Fibroblast of lung (primary cell): ENCODE measurements around the gene ACSM3. TPM values are rescaled to one million over a fixed set of nuclear protein-coding genes. Genes with fewer than 3 reads are reported as not detected.
"Not testable (repeated sequence)": the region's sequence is repeated elsewhere in the genome, so short reads cannot be mapped to it uniquely, and the experiment has no call there.

ENCODE experiments used
- DNase-seq, 2 donors: peaks; one replicate each; pipeline versions ENCODE4 v3.0.0 to v3.0.0-alpha.2; 2010; ENCODE audit warnings: low read depth in 2 of 2
- H2AFZ ChIP-seq: 2 replicates; pipeline ENCODE4 v1.5.1; 2012; ENCODE audit warnings: low read length, control low read depth, inconsistent platforms
- H3K27ac ChIP-seq: 2 replicates; pipeline ENCODE4 v1.5.1; 2011; ENCODE audit warnings: low read length, control low read depth; ENCODE audit not compliant: insufficient read depth
- H3K27me3 ChIP-seq: 2 replicates; pipeline ENCODE4 v1.5.1; 2011; ENCODE audit warnings: mild to moderate bottlenecking, low read length; ENCODE audit not compliant: control insufficient read depth, insufficient read depth
- H3K36me3 ChIP-seq: 2 replicates; pipeline ENCODE4 v1.5.1; 2011; ENCODE audit warnings: low read length; ENCODE audit not compliant: control insufficient read depth, insufficient read depth
- H3K4me1 ChIP-seq: 2 replicates; pipeline ENCODE4 v1.5.1; 2011; ENCODE audit warnings: low read length; ENCODE audit not compliant: control insufficient read depth, insufficient read depth; ENCODE audit errors: extremely low read depth
- H3K4me2 ChIP-seq: 2 replicates; pipeline ENCODE4 v1.5.1; 2011; ENCODE audit warnings: low read length, control low read depth; ENCODE audit not compliant: insufficient read depth; ENCODE audit errors: extremely low read depth
- H3K4me3 ChIP-seq, 4 experiments: fragments of 200-600 bp in 1 of 4; sonication (generic) in 1 of 4; replicated peaks in 1 of 4; 2 replicates each; pipeline ENCODE4 v1.5.1; 2011 to 2016; ENCODE audit warnings: low read length in 4 of 4, low read depth in 3 of 4, mild to moderate bottlenecking in 3 of 4, control low read depth in 2 of 4, inconsistent platforms in 1 of 4, mixed read lengths in 1 of 4; ENCODE audit not compliant: insufficient read depth in 1 of 4; ENCODE audit errors: control extremely low read depth in 1 of 4
- H3K79me2 ChIP-seq: 2 replicates; pipeline ENCODE4 v1.5.1; 2012; ENCODE audit warnings: mild to moderate bottlenecking, low read length, inconsistent platforms; ENCODE audit not compliant: control insufficient read depth, insufficient read depth
- H3K9ac ChIP-seq: 2 replicates; pipeline ENCODE4 v1.5.1; 2011; ENCODE audit warnings: mild to moderate bottlenecking, low read length, control low read depth; ENCODE audit not compliant: insufficient read depth
- H3K9me3 ChIP-seq: 2 replicates; pipeline ENCODE4 v1.5.1; 2012; ENCODE audit warnings: low read depth, low read length; ENCODE audit not compliant: control insufficient read depth, insufficient read depth
- H4K20me1 ChIP-seq: 2 replicates; pipeline ENCODE4 v1.5.1; 2011; ENCODE audit warnings: low read length; ENCODE audit not compliant: control insufficient read depth, insufficient read depth; ENCODE audit errors: extremely low read depth
- EZH2 ChIP-seq: IDR thresholded peaks from 2 replicates; pipeline ENCODE4 v1.5.1; 2012; ENCODE audit warnings: low read length, control low read depth, mild to moderate bottlenecking; ENCODE audit errors: missing control alignments
- polyA plus RNA-seq, 2 donors: library from polyadenylated mRNA; depleted of rRNA in 1 of 2; stranded (reverse) in 1 of 2; unstranded in 1 of 2; fragments of >200 nt; gene quantifications; 2 replicates each; pipeline ENCODE4 v1.2.1, GENCODE V29; 2011 to 2012; ENCODE audit warnings: missing spikeins in 1 of 2
- total RNA-seq: library from RNA; depleted of rRNA; stranded (reverse); fragments of >200 nt; gene quantifications from 2 replicates; pipeline ENCODE4 v1.2.1, GENCODE V29; 2014
- TF ChIP-seq, protein P1 (sequence below), 2 donors: IDR thresholded peaks in 1 of 2; conservative IDR thresholded peaks in 1 of 2; 1 replicate in 1 of 2; 2 replicates in 1 of 2; pipeline ENCODE4 v1.5.1; 2011 to 2012; ENCODE audit warnings: low read length in 2 of 2, control low read depth in 1 of 2, inconsistent platforms in 1 of 2, low read depth in 1 of 2, mild to moderate bottlenecking in 1 of 2

ACSM3 gene
- total and polyA plus RNA-seq, 2 donors (not counting 1 experiment from before 2014, with no cell fraction given) = 0.32 to 1.3 TPM

DNA sequence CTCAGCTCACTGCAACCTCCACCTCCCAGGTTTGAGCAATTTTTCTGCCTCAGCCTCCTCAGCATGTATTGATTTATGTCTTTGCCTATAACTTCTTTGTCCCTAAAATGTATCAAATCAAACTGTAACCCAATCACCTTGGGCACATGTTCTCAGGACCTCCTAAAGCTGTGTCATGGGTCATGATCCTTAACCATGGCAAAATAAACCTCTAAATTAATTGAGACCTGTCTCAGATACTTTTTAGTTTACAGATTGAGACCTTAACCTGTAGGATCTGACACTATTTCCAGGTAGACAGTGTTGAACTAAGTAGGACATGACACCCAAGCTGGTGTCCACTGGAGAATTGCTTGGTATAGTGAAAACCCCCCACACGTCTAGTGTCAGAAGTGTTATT lies 2.6 kb upstream of the ACSM3 start:
- Histone ChIP-seq H3K79me2 (no peaks in the 10 kb centered on the region), H3K4me2 (no peak overlapping the region), H3K4me1 (no peaks in the 10 kb centered on the region), H3K9ac (no peak overlapping the region), H3K27ac (no peak overlapping the region), H3K4me3 (no peak overlapping the region), H3K36me3 (no peaks in the 10 kb centered on the region), H3K9me3 (no peaks in the 10 kb centered on the region), H3K27me3 (no peaks in the 10 kb centered on the region), H2AFZ (no peak overlapping the region), H4K20me1 (no peaks in the 10 kb centered on the region)
- no peak for DNase-seq
- no peak for TF ChIP-seq EZH2
- TF ChIP-seq, protein P1, sequence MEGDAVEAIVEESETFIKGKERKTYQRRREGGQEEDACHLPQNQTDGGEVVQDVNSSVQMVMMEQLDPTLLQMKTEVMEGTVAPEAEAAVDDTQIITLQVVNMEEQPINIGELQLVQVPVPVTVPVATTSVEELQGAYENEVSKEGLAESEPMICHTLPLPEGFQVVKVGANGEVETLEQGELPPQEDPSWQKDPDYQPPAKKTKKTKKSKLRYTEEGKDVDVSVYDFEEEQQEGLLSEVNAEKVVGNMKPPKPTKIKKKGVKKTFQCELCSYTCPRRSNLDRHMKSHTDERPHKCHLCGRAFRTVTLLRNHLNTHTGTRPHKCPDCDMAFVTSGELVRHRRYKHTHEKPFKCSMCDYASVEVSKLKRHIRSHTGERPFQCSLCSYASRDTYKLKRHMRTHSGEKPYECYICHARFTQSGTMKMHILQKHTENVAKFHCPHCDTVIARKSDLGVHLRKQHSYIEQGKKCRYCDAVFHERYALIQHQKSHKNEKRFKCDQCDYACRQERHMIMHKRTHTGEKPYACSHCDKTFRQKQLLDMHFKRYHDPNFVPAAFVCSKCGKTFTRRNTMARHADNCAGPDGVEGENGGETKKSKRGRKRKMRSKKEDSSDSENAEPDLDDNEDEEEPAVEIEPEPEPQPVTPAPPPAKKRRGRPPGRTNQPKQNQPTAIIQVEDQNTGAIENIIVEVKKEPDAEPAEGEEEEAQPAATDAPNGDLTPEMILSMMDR (conservative IDR thresholded peaks at IDR 0.05 in 1 of 2, IDR thresholded peaks at IDR 0.05 in 1 of 2; ENCODE audit: low read depth in 1 of 2, low read length in 2 of 2) = no peak

DNA sequence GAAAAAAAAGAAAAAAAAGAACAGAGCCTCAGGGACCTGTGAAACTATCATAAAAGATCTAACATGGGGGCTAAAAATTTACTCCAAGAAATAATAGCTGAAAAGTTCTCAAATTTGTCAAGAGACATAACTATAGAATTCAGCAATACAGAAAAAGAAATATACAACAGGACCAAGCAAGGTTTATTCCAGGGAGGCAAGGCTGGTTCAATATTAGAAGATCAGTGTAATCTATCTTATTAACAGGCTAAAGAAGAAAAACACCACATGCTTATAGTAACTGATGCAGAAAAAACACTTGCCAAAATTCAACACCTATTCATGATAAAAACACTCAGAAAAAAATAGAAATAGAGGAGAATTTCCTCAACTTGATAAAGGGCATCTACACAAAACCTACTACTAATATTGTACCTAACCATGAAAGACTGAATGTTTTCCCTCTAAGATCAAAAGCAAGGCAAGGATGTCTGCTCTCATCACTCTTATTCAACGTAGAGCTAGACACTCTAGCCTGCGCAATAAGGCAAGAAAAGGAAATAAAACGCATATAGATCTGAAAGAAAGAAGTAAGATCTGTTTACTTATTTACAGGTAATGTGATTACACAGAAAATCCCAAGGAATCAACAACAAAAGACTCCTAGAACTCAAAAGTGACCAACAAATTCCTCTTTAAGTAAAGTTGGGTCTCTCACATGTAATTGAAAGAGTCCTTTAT lies 1.2 kb upstream of the ACSM3 start:
- Histone ChIP-seq H3K4me1 (no peaks in the 10 kb centered on the region), H3K9ac (no peak overlapping the region), H3K79me2 (no peaks in the 10 kb centered on the region), H2AFZ (no peak overlapping the region), H3K4me2 (no peak overlapping the region), H3K9me3 (no peaks in the 10 kb centered on the region), H3K27me3 (no peaks in the 10 kb centered on the region), H3K27ac (no peak overlapping the region), H3K4me3 (no peak overlapping the region), H4K20me1 (no peaks in the 10 kb centered on the region), H3K36me3 (no peaks in the 10 kb centered on the region)
- no peak for TF ChIP-seq EZH2
- TF ChIP-seq, protein P1 (conservative IDR thresholded peaks at IDR 0.05 in 1 of 2, IDR thresholded peaks at IDR 0.05 in 1 of 2; ENCODE audit: low read depth in 1 of 2, low read length in 2 of 2) = no peak
- DNase-seq = no peak

DNA sequence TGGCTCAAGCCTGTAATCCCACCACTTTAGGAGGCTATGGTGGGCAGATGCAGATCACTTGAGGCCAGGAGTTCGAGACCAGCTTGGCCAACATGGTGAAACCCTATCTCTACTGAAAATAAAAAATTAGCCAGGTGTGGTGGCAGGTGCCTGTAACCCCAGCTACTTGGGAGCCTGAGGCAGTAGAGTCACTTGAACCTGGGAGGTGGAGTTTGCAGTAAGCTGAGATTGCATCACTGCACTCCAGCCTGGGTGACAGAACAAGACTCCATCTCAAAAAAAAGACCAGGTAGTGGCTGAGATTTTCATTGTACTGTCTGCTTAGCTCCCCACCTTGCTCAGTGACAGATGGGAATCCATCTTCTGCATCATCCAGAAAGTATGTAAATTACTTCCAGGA lies 634 bp downstream of the ACSM3 start:
- not testable (repeated sequence) for H3K79me2 ChIP-seq, H3K4me3 ChIP-seq, H3K36me3 ChIP-seq, DNase-seq, H3K4me2 ChIP-seq, H2AFZ ChIP-seq, H3K4me1 ChIP-seq, H3K9me3 ChIP-seq, H4K20me1 ChIP-seq, H3K9ac ChIP-seq, H3K27me3 ChIP-seq, H3K27ac ChIP-seq
